K562 (cell line): ENCODE results near the gene GPR42. TPM values are rescaled to one million over a fixed set of nuclear protein-coding genes. Genes with fewer than 3 reads are reported as not detected.

Experiments
- ATAC-seq: fragments of 200-7000 bp; cut with Tn5 transposase; 3 replicates; pipeline ENCODE4 v1.9.1; 2020; ENCODE audit warnings: moderate library complexity
- BruUV-seq: library from RNA; stranded (reverse); fragments of 400-500 nt; replicated peaks from 2 replicates; lab custom pipeline; 2021; lab: Mats Ljungman, UMichigan
- CTCF ChIA-PET: fragments of 300-600 bp; formaldehyde crosslinking; extraction: SDS; loops from one replicate; lab custom pipeline; 2021; ENCODE audit warnings: low intra/inter-chr PET ratio; lab: Yijun Ruan, JAX
- POLR2A ChIA-PET: fragments of 300-600, 350-650 bp; sonication (Branson Sonifier 250); formaldehyde crosslinking; extraction: SDS; loops from one replicate; lab custom pipeline; 2021; ENCODE audit warnings: antibody characterized with exemption, inconsistent platforms; lab: Yijun Ruan, JAX
- DNase-seq, 4 experiments: peaks; one replicate each; pipeline versions ENCODE4 v3.0.0 to v3.0.0-alpha.2; 2011 to 2018; ENCODE audit warnings: low spot score in 3 of 4, mixed read lengths in 3 of 4; ENCODE audit errors: extremely low read depth in 1 of 4
- FAIRE-seq: peaks from 2 replicates; lab custom pipeline; 2011; peaks lifted over from hg19 to GRCh38; lab: Jason Lieb, UNC
- H2AFZ ChIP-seq: 2 replicates; pipeline ENCODE4 v1.6.0; 2011; ENCODE audit warnings: low read depth, low read length, control low read depth, inconsistent platforms
- H3K27ac ChIP-seq: fragments of 200-600 bp; 3 replicates; pipeline ENCODE4 v1.8.0; 2011; ENCODE audit warnings: low read depth, mild to moderate bottlenecking, control low read depth, inconsistent platforms, low read length, moderate library complexity, mixed read lengths; ENCODE audit errors: extremely low read depth
- H3K27me3 ChIP-seq, 2 experiments: fragments of 300-600 bp in 1 of 2; 2 replicates in 1 of 2; 3 replicates in 1 of 2; pipeline versions ENCODE4 v1.6.0 to v1.8.0; 2011; ENCODE audit warnings: inconsistent platforms in 2 of 2, low read length in 2 of 2, mild to moderate bottlenecking in 1 of 2, mixed read lengths in 1 of 2, moderate library complexity in 1 of 2; ENCODE audit not compliant: control insufficient read depth in 2 of 2, insufficient read depth in 2 of 2
- H3K36me3 ChIP-seq: fragments of 300-600 bp; 3 replicates; pipeline ENCODE4 v1.8.0; 2011; ENCODE audit warnings: mild to moderate bottlenecking, low read length, inconsistent platforms; ENCODE audit not compliant: control insufficient read depth, insufficient read depth
- H3K4me1 ChIP-seq, 2 experiments: fragments of 200-600 bp in 1 of 2; replicated peaks in 1 of 2; 2 replicates in 1 of 2; 3 replicates in 1 of 2; pipeline versions ENCODE4 v1.5.1 to v1.8.0; 2011; ENCODE audit warnings: inconsistent platforms in 2 of 2, low read length in 2 of 2, mild to moderate bottlenecking in 1 of 2, mixed read lengths in 1 of 2, moderate library complexity in 1 of 2; ENCODE audit not compliant: control insufficient read depth in 2 of 2, insufficient read depth in 2 of 2
- H3K4me2 ChIP-seq: 2 replicates; pipeline ENCODE4 v1.6.1; 2011; ENCODE audit warnings: low read length, control low read depth, inconsistent platforms, mixed read lengths; ENCODE audit not compliant: insufficient read depth
- H3K4me3 ChIP-seq: fragments of 200-600 bp; sonication (generic), shearing (Covaris generic); 2 replicates; pipeline ENCODE4 v1.5.1; 2016; ENCODE audit warnings: control low read depth, inconsistent platforms
- H3K79me2 ChIP-seq: fragments of 200-600 bp; 3 replicates; pipeline ENCODE4 v1.8.0; 2011; ENCODE audit warnings: low read length, inconsistent platforms; ENCODE audit not compliant: control insufficient read depth, insufficient read depth
- H3K9ac ChIP-seq, 2 experiments: 2 replicates each; pipeline versions ENCODE4 v1.6.0 to v1.6.1; 2011; ENCODE audit warnings: low read depth in 2 of 2, low read length in 2 of 2, control low read depth in 1 of 2, inconsistent platforms in 1 of 2, mild to moderate bottlenecking in 1 of 2, mixed read lengths in 1 of 2; ENCODE audit not compliant: insufficient read depth in 1 of 2
- H3K9me1 ChIP-seq: one replicate; pipeline ENCODE4 v1.6.0; 2011; ENCODE audit warnings: inconsistent platforms, mild to moderate bottlenecking, low read length, moderate library complexity; ENCODE audit not compliant: control insufficient read depth, insufficient read depth
- H3K9me3 ChIP-seq: replicated peaks from 2 replicates; pipeline ENCODE4 v1.5.1; 2011; ENCODE audit warnings: low read depth, low read length, inconsistent platforms; ENCODE audit not compliant: control insufficient read depth, insufficient read depth
- H4K20me1 ChIP-seq: replicated peaks from 2 replicates; pipeline ENCODE4 v1.6.1; 2011; ENCODE audit warnings: low read length, inconsistent platforms, mixed read lengths; ENCODE audit not compliant: control insufficient read depth, insufficient read depth
- ADNP ChIP-seq: fragments of 200-800 bp; sonication (Bioruptor generic); IDR thresholded peaks from 2 replicates; pipeline ENCODE4 v1.6.1; 2016; ENCODE audit warnings: missing genetic modification characterization, missing compliant biosample characterization
- HDGF ChIP-seq: fragments of 450-650 bp; IDR thresholded peaks from 2 replicates; pipeline ENCODE4 v1.6.1; 2016
- ZBTB40 ChIP-seq, 2 experiments: fragments of 450-650 bp in 1 of 2; sonication (generic) in 1 of 2; formaldehyde crosslinking in 1 of 2; IDR thresholded peaks; 2 replicates each; pipeline versions ENCODE4 v1.7.1 to v1.9.0; 2016 to 2022; ENCODE audit warnings: inconsistent platforms in 1 of 2, mild to moderate bottlenecking in 1 of 2, missing genetic modification reagents in 1 of 2
- WGBS: fragments of 100-300 bp; shearing (Covaris generic); methylation state at CpG from one replicate; pipeline ENCODE4 v1.1.6; 2016; ENCODE audit warnings: low coverage, mixed read lengths; ENCODE audit not compliant: insufficient coverage; ENCODE audit errors: missing lambda C conversion rate; 5-methylcytosine and 5-hydroxymethylcytosine counted together
- in situ Hi-C: fragments of 300-500 bp; cut with MboI; formaldehyde crosslinking; loops from 4 replicates; pipeline ENCODE4 v1.15.0; 2018; ENCODE audit warnings: inconsistent platforms, mixed read lengths
- intact Hi-C: fragments of 100-400 bp; cut with micrococcal nuclease; formaldehyde crosslinking; loops from 2 replicates; pipeline ENCODE4 v1.14.2; 2022
- polyA plus RNA-seq, 8 experiments: library from polyadenylated mRNA; depleted of rRNA in 4 of 8; stranded (reverse) in 5 of 8; unstranded in 3 of 8; fragments of >200 nt; fragmentation: Nextera tagmentation in 2 of 8; fragmentation: Illumina TruSeq in 1 of 8; extraction: Ambion mirVana in 2 of 8; extraction: Trizol in 1 of 8; gene quantifications; 2 replicates each; pipeline versions ENCODE4 v1.2.1 to v1.2.3, GENCODE V29; 2011 to 2014; ENCODE audit warnings: inconsistent platforms in 1 of 8, missing spikeins in 1 of 8
- total RNA-seq, 7 experiments: library from RNA; depleted of rRNA in 6 of 7; stranded (reverse); fragments of >200 nt in 6 of 7; fragmentation: Illumina TruSeq in 2 of 7; extraction: Trizol in 2 of 7; gene quantifications; 2 replicates each; pipeline versions ENCODE4 v1.2.1 to v1.2.3, GENCODE V29; 2011 to 2021; ENCODE audit warnings: low replicate concordance in 1 of 7
- TF ChIP-seq, protein P1 (sequence below): fragments of 450-650 bp; IDR thresholded peaks from 2 replicates; pipeline ENCODE4 v1.6.1; 2017; ENCODE audit warnings: antibody characterized with exemption, mild to moderate bottlenecking

GPR42 gene
- total and polyA plus RNA-seq, 9 of the 15 experiments (the other 6 are each of a cell fraction or from before 2014, with no cell fraction given): not detected

DNA sequence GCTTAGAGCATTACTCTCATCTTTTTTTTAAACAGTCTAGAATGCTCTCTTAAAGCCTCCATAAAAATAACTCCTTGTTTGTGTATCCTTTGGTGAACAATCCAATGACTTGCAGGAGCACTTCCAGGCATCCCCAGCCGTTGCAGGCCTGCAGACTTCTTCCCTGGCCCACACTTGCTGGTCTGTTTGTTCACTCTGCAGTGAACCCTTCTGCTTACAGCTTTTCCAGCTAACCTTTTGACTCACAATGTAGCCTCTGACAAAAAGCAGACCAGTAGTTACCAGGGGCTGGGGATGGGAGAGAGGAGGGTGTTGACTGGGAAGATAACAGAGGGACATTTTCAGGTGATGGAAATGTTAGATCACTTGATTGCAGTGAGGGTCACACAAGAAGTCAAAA is 9.1 kb downstream of the GPR42 start:
- in situ Hi-C loops: no loop called here
- CTCF ChIA-PET: no interaction called here
- TF ChIP-seq ZBTB40 (IDR thresholded peaks at IDR 0.05): 0 out of 2 replicates have a peak, but pooled peaks have one; percentile 19
- TF ChIP-seq ZBTB40 (CRISPR knock-in tag; IDR thresholded peaks at IDR 0.05): no peak
- 0 out of 2 replicates have a peak, but pooled peaks have one; percentile 36 for TF ChIP-seq ADNP (tag)
- TF ChIP-seq, protein P1, sequence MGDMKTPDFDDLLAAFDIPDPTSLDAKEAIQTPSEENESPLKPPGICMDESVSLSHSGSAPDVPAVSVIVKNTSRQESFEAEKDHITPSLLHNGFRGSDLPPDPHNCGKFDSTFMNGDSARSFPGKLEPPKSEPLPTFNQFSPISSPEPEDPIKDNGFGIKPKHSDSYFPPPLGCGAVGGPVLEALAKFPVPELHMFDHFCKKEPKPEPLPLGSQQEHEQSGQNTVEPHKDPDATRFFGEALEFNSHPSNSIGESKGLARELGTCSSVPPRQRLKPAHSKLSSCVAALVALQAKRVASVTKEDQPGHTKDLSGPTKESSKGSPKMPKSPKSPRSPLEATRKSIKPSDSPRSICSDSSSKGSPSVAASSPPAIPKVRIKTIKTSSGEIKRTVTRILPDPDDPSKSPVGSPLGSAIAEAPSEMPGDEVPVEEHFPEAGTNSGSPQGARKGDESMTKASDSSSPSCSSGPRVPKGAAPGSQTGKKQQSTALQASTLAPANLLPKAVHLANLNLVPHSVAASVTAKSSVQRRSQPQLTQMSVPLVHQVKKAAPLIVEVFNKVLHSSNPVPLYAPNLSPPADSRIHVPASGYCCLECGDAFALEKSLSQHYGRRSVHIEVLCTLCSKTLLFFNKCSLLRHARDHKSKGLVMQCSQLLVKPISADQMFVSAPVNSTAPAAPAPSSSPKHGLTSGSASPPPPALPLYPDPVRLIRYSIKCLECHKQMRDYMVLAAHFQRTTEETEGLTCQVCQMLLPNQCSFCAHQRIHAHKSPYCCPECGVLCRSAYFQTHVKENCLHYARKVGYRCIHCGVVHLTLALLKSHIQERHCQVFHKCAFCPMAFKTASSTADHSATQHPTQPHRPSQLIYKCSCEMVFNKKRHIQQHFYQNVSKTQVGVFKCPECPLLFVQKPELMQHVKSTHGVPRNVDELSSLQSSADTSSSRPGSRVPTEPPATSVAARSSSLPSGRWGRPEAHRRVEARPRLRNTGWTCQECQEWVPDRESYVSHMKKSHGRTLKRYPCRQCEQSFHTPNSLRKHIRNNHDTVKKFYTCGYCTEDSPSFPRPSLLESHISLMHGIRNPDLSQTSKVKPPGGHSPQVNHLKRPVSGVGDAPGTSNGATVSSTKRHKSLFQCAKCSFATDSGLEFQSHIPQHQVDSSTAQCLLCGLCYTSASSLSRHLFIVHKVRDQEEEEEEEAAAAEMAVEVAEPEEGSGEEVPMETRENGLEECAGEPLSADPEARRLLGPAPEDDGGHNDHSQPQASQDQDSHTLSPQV: no peak
- 0 out of 2 replicates have a peak, but pooled peaks have one; percentile 41 for TF ChIP-seq HDGF
- TF ChIP-seq, all 486 proteins: peak for 3
- H2AFZ ChIP-seq: no peak overlapping the region
- POLR2A ChIA-PET: interaction anchor here (0.9 to 1.5 kb wide), 2 partner anchors 28 to 47 kb away, joined by 3 read pairs; no protein-coding TSS in a partner anchor
- H4K20me1 ChIP-seq: no peaks in the 10 kb centered on the region
- ATAC-seq (peak; percentile 61), DNase-seq (peak in 3 of 4 experiments; percentile 24 to 66 (median 37)), FAIRE-seq (no peak)
- no peak overlapping the region for H3K4me3 ChIP-seq
- BruUV-seq: no TSS peak
- peaks cover 23 to 29% of the 10 kb centered on the region in 2 experiments; a peak in 4 of 5 replicates for H3K4me1 ChIP-seq
- H3K79me2 ChIP-seq: no peaks in the 10 kb centered on the region
- no peaks in the 10 kb centered on the region for H3K27me3 ChIP-seq
- no peaks in the 10 kb centered on the region for H3K9me1 ChIP-seq
- intact Hi-C loops: no loop called here
- no peak overlapping the region for H3K9ac ChIP-seq
- H3K4me2 ChIP-seq: peak overlapping the region; percentile 68
- no peaks in the 10 kb centered on the region for H3K36me3 ChIP-seq
- 0% methylated on average over 1 of the region's 1 CpG for WGBS
- peak overlapping the region; percentile 3; the same call in 1 of the 3 replicates for H3K27ac ChIP-seq
- no peaks in the 10 kb centered on the region; the same call in none of the 2 replicates for H3K9me3 ChIP-seq
